DMS53 (cell line): ENCODE results near the gene ZBTB12.

Source experiments
- DNase-seq: peaks from one replicate; lab custom pipeline; 2025; lab: John Stamatoyannopoulos, UW

Gene ZBTB12

GRCh38 chr6:31896856-31897611 is 4.9 kb downstream of the ZBTB12 start:
- no peak for DNase-seq

- DNase-seq: no peak
These were observed 5.4 kb downstream of the ZBTB12 start for GRCh38 chr6:31896493-31896855.

DNA sequence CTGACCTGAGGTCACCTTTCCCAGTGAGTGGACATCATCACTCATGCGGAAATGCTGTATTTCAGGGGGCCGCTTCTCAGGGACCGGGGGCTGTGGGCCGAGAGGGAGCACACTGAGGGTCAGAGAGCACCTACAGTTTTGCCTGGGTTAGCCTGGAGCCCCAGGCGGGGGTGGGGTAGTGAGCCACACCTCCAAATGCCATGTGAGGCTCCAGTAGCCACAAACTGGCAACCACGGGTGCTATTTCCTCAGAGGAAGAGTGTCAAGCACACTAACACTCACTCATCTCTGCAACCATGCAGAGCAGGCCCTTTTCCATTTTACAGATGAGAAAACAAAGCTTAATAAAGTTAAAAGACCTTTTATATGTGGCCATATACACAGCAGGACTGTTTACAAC is 9.1 kb downstream of the ZBTB12 start:
- DNase-seq: no peak

- no peak for DNase-seq
These were observed 12.4 kb downstream of the ZBTB12 start for GRCh38 chr6:31889331-31889972.

DNA sequence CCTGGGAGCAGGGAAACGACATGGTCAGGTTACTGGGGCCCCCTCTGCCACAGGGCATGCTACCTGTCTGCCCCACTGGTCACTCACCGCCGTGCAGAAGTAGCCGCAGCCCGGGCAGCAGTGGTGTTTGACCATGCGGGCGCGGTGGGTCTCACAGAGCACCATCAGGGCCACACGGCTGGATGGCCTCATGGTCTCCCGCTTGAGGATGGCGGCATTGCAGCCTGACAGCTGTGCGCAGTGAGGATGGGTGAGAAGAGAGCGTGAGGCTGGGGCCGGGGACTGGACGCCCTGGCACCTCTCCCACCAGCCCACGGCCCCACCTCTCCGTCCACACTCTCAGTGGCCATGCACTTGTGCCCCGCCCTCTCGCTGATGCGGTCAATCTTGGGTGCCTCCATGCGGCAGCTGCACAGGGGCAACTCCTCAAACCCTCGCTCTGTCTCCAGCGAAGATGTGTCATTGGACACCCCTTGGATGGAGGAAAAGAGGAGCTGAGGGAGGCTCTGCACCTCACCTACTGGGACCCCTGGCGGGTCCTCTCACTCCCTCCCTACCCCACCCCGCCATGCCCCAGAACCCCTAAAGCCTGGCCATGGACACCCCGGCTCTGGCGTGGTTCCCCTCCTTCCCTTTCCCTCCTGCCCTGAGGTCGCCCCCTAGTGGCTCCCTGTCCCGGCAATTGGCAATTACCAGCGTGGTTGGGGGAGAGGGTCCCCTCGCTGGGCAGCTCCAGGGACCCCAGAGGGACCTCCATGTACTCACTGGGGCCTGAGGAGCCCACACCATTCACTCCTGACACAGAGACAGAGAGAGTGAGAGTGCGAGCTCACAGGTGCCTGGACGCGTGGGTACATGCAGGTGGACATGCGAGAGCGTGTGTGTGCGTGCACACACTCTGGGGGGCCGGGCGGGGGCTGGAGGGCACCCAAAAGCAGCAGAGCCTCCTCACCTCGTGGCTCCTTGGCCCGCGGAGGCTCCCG is 13.3 kb downstream of the ZBTB12 start:
- peak; percentile 50 for DNase-seq

DNA sequence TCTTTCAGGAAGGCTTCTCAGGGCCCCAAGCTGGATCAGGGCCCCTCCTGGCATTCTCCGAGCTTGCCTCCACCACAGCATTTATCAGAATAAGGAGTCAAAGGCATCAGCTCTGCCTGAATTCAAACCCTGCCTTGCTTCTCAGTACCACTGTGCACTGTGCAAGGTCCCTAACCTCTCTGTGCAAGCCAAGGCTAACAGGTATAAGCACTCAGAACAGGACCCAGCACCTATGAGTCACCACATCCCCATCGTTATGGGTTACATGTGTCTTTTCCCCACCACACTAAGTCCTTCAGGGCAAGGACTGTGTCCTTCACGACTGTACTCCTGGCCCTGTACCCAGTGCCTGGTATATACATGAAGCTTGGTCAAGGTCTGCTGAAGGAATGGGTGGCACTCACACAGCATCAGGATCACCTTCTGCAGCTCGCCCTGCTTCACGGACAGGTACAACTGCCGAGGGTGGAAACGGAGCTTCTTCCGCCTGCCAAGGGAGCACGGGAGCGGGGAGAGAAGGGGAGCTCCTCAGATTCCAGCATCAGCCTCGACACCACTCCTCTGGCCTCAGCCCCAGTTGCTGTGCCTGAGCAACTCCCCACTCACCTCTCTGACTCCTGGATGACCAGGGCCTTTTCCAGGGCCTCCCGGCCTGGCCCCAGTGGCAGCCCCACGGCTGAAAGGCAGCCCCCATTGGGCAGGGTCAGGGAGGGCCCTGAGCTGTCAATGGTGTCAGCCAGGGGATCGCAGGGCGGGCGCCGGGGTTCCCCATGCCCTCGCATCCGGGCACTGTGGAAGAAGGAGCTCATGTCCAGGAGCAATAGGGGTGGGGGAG is 14.5 kb downstream of the ZBTB12 start:
- no peak for DNase-seq

DNA sequence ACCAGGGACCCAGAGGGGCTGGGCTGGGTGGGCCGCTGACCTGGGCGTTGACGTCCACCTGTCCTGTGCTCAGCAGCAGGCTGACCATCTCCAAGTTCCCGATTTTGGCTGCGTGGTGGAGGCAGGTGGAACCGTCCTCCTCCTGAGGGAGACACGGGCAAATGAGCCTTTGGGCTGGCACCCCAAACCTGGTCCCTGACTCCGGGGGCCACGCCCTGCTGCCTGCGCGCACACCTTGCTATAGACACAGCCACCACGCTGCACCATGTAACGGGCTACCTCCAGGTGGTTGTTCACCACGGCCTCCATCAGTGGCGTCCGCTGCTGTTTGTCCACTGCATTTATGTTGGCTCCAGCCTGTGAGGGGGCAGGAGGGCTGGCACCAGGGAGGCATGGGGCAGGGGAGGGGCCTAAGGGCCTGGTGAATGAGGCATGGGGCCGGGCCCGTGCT is 15.3 kb downstream of the ZBTB12 start:
- DNase-seq: no peak

DNA sequence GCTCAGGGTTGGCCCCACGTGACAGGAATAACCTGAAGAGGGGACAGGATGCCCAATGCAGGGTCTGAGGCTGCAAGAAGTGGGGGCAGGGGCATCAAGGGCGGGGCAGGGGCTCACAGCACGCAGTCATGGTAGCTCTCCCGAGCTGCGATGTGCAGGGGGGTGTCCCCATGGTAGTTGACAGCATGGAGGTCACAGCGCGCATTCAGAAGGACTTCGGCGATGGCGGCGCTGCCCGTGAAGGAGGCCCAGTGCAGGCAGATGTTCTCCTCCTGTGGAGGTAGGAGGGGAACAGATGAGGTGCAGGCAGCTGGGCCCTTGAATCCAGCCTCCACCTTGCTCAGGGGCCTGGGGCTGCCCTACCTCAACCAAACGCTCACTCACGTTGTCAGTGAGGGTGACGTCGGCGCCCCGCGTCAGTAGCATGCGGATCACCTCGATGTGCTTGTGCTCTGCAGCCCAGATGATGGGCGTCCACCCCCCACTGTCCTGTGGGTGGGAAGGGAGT is 17.3 kb downstream of the ZBTB12 start:
- no peak for DNase-seq

DNA sequence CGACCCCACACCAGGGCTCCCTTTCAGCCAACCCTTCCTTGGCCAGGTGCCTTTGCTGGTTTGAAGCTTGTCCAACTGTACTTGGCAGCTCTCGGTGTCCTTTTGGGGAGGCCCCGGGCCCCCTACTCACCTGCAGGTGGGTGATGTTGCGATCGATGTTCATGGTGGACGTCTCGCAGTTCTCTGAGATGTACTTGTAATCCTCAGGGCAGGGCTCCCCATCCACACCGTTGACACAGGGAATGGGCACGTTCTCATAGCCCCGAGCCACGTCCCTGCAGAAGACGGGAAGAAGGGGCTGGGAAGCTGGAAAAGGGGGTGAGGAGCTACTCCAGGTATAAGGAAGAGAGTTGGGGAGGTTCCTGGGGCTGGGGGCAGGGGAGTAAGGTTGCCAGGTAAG is 18.2 kb downstream of the ZBTB12 start:
- DNase-seq: no peak

DNA sequence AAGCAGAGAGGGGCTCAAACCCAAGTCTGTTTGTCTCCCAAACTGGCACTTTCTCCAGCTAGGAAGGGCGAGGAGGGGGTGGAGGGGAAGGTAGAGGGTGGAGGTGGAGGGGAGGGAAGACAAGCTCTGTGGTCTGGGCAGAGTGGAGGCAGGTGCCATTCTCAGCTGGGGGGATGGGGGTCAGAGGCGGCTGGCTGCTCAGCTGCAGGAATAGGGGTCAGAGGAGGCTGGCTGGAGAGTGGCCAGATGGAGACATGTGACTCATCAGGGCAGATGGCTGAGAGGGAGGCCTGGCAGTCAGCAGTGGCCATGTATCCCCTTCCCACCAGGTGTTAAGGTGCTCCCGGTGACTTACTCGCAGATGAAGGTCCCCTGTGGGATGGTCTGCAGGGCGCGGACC is 19.5 kb downstream of the ZBTB12 start:
- DNase-seq: peak; percentile 81

GRCh38 chr6:31881136-31881859 is 20.6 kb downstream of the ZBTB12 start:
- no peak for DNase-seq

DNA sequence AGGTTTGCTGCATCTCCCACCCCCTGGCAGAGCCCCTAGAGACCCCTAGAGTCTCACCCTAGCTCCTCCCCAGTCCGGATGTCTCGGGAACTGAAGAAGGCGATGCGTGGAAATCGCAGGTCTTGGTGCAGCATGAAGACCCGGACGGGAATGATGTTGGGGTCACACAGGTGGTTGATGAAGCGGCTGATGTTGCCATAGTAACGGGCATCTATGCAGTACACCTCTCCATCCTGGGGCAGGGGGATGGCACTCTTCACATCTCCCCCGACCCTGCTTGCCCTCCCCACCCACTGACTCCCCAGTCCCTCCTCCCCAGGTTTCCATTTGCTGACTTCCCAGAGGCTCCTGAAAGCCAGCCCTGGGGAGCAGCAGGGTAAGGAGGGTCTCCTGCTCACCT is 21.3 kb downstream of the ZBTB12 start:
- no peak for DNase-seq

DNA sequence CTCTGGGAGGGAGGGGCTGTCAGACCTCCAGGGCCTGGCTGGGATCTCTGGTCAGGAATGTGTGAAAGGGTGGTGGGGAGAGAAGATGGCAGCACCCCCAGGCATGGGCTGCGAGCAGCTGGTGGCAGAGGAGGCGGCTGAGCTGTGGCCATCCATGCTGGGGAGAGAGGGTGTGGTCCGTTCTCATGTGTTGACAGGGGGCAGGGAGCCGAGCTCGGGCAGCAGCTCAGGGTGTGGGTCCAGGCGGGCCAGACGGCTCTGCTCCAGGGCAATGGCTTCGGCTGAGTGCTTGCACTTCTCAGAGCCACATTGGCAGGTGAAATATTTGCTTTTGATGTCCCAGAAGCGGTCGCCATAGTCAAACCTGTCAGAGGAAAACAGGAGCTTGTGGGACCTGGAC is 22.0 kb downstream of the ZBTB12 start:
- no peak for DNase-seq

DNA sequence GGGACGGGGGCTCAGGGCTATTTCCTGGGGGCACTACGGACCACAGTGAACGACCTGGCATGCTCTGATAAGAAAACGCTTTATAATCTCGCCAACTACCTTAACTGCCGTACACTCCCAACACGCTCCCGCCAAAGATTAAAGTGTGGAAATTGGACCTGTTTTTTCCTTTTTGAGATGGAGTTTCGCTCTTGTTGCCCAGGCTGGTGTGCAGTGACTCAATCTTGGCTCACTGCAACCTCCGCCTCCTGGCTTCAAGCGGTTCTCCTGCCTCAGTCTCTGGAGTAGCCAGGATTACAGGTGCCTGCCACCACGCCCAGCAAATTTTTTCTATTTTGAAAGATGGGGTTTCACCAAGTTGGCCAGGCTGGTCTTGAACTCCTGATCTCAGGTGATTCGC is 22.7 kb downstream of the ZBTB12 start:
- DNase-seq: no peak

DNA sequence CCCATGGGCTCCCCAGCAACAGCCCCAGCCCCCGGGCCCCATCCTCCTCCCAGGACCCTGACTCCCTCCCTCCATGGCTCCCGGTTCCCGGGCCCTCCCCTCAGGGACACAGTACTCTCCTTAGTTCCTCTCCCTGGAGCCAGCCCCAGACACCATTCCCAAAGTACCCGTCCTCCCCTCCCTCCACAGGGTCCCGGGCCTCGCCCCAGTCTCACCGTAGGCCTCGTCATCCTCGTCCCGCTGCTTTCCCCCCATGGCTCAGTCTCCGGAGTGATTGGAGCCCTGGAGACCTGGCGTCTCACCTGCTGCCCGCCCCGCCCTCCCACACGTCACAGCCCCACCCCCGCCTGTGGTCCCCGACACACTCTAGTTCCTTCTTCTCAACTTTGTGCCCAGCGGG is 23.2 kb downstream of the ZBTB12 start, which contains the start of gene SLC44A4:
SLC44A4 (minus strand) TSS at position 272 of the 400 bp plus-strand sequence; CDS start at position 255, 17 bp downstream.
- no peak for DNase-seq

- DNase-seq: no peak
These were observed 23.7 kb downstream of the ZBTB12 start for GRCh38 chr6:31878222-31878621.

- peak; percentile 67 for DNase-seq
These were observed 24.2 kb downstream of the ZBTB12 start for GRCh38 chr6:31877651-31878161.

- DNase-seq: no peak
These were observed 24.7 kb downstream of the ZBTB12 start for GRCh38 chr6:31877125-31877650.

GRCh38 chr6:31876357-31876756 is 25.5 kb downstream of the ZBTB12 start:
- no peak for DNase-seq

- no peak for DNase-seq
These were observed 26.0 kb downstream of the ZBTB12 start for GRCh38 chr6:31875877-31876276.
